B cell (primary cell): ENCODE measurements around the gene PARVA. TPM values are rescaled to one million over a fixed set of nuclear protein-coding genes. Genes with fewer than 3 reads are reported as not detected.

Experiments
- ATAC-seq: fragments of 200-7000 bp; cut with Tn5 transposase; one replicate; pipeline ENCODE4 v1.10.0; 2021; ENCODE audit warnings: low read depth, mild to moderate bottlenecking, moderate number of reproducible peaks, moderate library complexity
- CTCF ChIA-PET: fragments of 350-600 bp; sonication (Branson Sonifier 250); formaldehyde crosslinking; loops from one replicate; lab custom pipeline; 2021; ENCODE audit warnings: antibody characterized with exemption, inconsistent platforms; lab: Charles Lee
- POLR2A ChIA-PET: fragments of 350-600 bp; sonication (Branson Sonifier 250); formaldehyde crosslinking; loops from one replicate; lab custom pipeline; 2021; ENCODE audit warnings: antibody characterized with exemption; lab: Charles Lee
- DNase-seq: peaks from one replicate; pipeline ENCODE4 v3.0.0; 2013
- H2AFZ ChIP-seq: 2 replicates; pipeline ENCODE4 v1.6.1; 2012; ENCODE audit warnings: mild to moderate bottlenecking, low read depth, low read length; ENCODE audit not compliant: insufficient read depth, poor library complexity, severe bottlenecking
- H3K27ac ChIP-seq, 2 donors: 1 replicate in 1 of 2; 2 replicates in 1 of 2; pipeline ENCODE4 v1.5.1; 2012 to 2013; ENCODE audit warnings: low read length in 2 of 2, mild to moderate bottlenecking in 2 of 2, moderate library complexity in 1 of 2
- H3K27me3 ChIP-seq, 4 experiments: fragments of 200-600 bp in 1 of 4; sonication (generic) in 1 of 4; replicated peaks in 1 of 4; 1 replicate in 2 of 4; 2 replicates in 2 of 4; pipeline versions ENCODE4 v1.6.1 to v1.7.0; 2013 to 2016; ENCODE audit warnings: low read length in 3 of 4, mild to moderate bottlenecking in 2 of 4, mixed read lengths in 1 of 4, moderate library complexity in 1 of 4; ENCODE audit not compliant: insufficient read depth in 4 of 4, control insufficient read depth in 3 of 4; ENCODE audit errors: control extremely low read depth in 1 of 4
- H3K36me3 ChIP-seq, 2 experiments: replicated peaks in 1 of 2; 1 replicate in 1 of 2; 2 replicates in 1 of 2; pipeline versions ENCODE4 v1.6.1 to v1.7.1; 2013; ENCODE audit warnings: low read length in 1 of 2; ENCODE audit not compliant: insufficient read depth in 2 of 2, control insufficient read depth in 1 of 2; ENCODE audit errors: control extremely low read depth in 1 of 2, extremely low read depth in 1 of 2
- H3K4me1 ChIP-seq, 2 donors: fragments of 200-600 bp in 1 of 2; sonication (generic) in 1 of 2; 1 replicate in 1 of 2; 2 replicates in 1 of 2; pipeline versions ENCODE4 v1.5.1 to v1.6.1; 2013 to 2017; ENCODE audit warnings: low read length in 2 of 2; ENCODE audit not compliant: control insufficient read depth in 2 of 2, insufficient read depth in 2 of 2
- H3K4me2 ChIP-seq: replicated peaks from 2 replicates; pipeline ENCODE3; 2012; ENCODE audit warnings: mild to moderate bottlenecking, low read depth, low read length; ENCODE audit not compliant: poor library complexity, severe bottlenecking
- H3K4me3 ChIP-seq, 5 experiments: fragments of 200-600 bp in 1 of 5; sonication (generic) in 1 of 5; 1 replicate in 3 of 5; 2 replicates in 2 of 5; pipeline versions ENCODE4 v1.5.1 to v1.7.0; 2011 to 2016; ENCODE audit warnings: low read length in 4 of 5, mild to moderate bottlenecking in 4 of 5, low read depth in 2 of 5, control low read depth in 1 of 5, moderate library complexity in 1 of 5; ENCODE audit not compliant: insufficient read depth in 1 of 5; ENCODE audit errors: control extremely low read depth in 1 of 5, extremely low read depth in 1 of 5
- H3K79me2 ChIP-seq: fragments of 200-600 bp; sonication (generic); one replicate; pipeline ENCODE4 v1.6.0; 2016; ENCODE audit warnings: low read length; ENCODE audit not compliant: control insufficient read depth, insufficient read depth
- H3K9ac ChIP-seq: fragments of 200-600 bp; sonication (generic); 2 replicates; pipeline ENCODE4 v1.6.1; 2017; ENCODE audit warnings: mild to moderate bottlenecking, low read length, moderate library complexity
- H3K9me3 ChIP-seq, 3 donors: one replicate each; pipeline versions ENCODE4 v1.6.1 to v1.7.1; 2013; ENCODE audit warnings: low read length in 2 of 3; ENCODE audit not compliant: control insufficient read depth in 2 of 3, insufficient read depth in 1 of 3; ENCODE audit errors: control extremely low read depth in 1 of 3
- H4K20me1 ChIP-seq: 2 replicates; pipeline ENCODE4 v1.6.0; 2012; ENCODE audit warnings: mild to moderate bottlenecking, low read length; ENCODE audit not compliant: insufficient read depth, control insufficient read depth, poor library complexity, severe bottlenecking
- H3K27ac Mint-ChIP-seq: one replicate; pipeline ENCODE4 v1.8.0; 2021; ENCODE audit warnings: mixed read lengths
- H3K27me3 Mint-ChIP-seq: one replicate; pipeline ENCODE4 v1.8.0; 2021; ENCODE audit warnings: mixed read lengths
- H3K4me1 Mint-ChIP-seq: one replicate; pipeline ENCODE4 v1.8.0; 2021; ENCODE audit warnings: mixed read lengths
- H3K4me3 Mint-ChIP-seq: one replicate; pipeline ENCODE4 v1.8.0; 2021; ENCODE audit warnings: mixed read lengths
- H3K9me3 Mint-ChIP-seq: one replicate; pipeline ENCODE4 v1.8.0; 2022; ENCODE audit warnings: mixed read lengths; ENCODE audit not compliant: insufficient read depth
- EZH2 ChIP-seq: IDR thresholded peaks from 2 replicates; pipeline ENCODE4 v1.6.1; 2012; ENCODE audit warnings: borderline replicate concordance, low read depth, mild to moderate bottlenecking, moderate library complexity, low read length; ENCODE audit not compliant: insufficient read depth, poor library complexity, severe bottlenecking
- WGBS: methylation state at CpG from one replicate; pipeline ENCODE4 v1.1.5; 2013; ENCODE audit warnings: missing lambda C conversion rate; ENCODE audit not compliant: insufficient coverage; 5-methylcytosine and 5-hydroxymethylcytosine counted together
- intact Hi-C: fragments of 100-400 bp; cut with micrococcal nuclease; formaldehyde crosslinking; loops from one replicate; pipeline ENCODE4 v1.10.0; 2022
- polyA plus RNA-seq: library from polyadenylated mRNA; depleted of rRNA; stranded (reverse); fragments of >200 nt; gene quantifications from 2 replicates; pipeline ENCODE4 v1.2.3, GENCODE V29; 2012
- total RNA-seq, 2 donors: library from RNA; stranded (reverse); fragments of 120-200 nt in 1 of 2; gene quantifications; 1 replicate in 1 of 2; 2 replicates in 1 of 2; pipeline versions ENCODE4 v1.2.3 to v1.2.4, GENCODE V29; 2013 to 2022
- TF ChIP-seq, protein P1 (sequence below): fragments of 200-600 bp; IDR thresholded peaks from one replicate; pipeline ENCODE4 v1.8.0; 2022; ENCODE audit warnings: antibody characterized with exemption, mild to moderate bottlenecking

The PARVA gene
- total and polyA plus RNA-seq, 2 donors (not counting 1 experiment from before 2014, with no cell fraction given): not detected

DNA sequence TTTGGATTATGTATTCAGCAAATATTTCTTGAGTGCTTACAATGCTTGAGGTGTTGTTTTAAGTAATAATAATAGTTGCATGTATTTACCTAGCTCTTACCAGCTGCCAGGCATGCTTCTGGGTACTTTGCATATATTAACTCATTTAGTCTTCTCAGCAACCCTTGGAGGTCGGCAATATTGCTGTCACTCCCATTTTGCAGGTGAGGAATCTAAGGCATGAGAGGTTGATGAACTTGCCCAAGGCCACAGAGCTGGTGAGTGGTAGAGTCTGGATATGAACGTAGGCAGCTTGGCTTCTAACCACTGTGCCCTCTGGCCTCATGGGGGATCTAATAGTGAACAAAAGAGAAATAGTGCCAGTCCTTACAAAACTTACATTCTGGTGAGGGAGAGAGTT, 92.9 kb downstream of the PARVA start:
- WGBS: 100% methylated on average over 1 of the region's 2 CpGs
- H3K4me3 Mint-ChIP-seq: no peak overlapping the region
- Histone ChIP-seq H3K4me1 (no peaks in the 10 kb centered on the region), H3K9me3 (no peaks in the 10 kb centered on the region), H4K20me1 (no peaks in the 10 kb centered on the region), H3K79me2 (no peaks in the 10 kb centered on the region), H3K4me2 (no peak overlapping the region), H3K36me3 (no peaks in the 10 kb centered on the region), H3K27ac (no peak overlapping the region), H3K9ac (no peak overlapping the region), H3K4me3 (no peak overlapping the region), H2AFZ (no peak overlapping the region), H3K27me3 (no peaks in the 10 kb centered on the region)
- no peak overlapping the region for H3K27ac Mint-ChIP-seq
- no peaks in the 10 kb centered on the region for H3K4me1 Mint-ChIP-seq
- DNase-seq (no peak), ATAC-seq (no peak)
- ChIA-PET CTCF (no interaction called here), POLR2A (no interaction called here)
- no peaks in the 10 kb centered on the region for H3K9me3 Mint-ChIP-seq
- H3K27me3 Mint-ChIP-seq: peaks cover 12% of the 10 kb centered on the region
- no peak for TF ChIP-seq EZH2
- TF ChIP-seq, protein P1, sequence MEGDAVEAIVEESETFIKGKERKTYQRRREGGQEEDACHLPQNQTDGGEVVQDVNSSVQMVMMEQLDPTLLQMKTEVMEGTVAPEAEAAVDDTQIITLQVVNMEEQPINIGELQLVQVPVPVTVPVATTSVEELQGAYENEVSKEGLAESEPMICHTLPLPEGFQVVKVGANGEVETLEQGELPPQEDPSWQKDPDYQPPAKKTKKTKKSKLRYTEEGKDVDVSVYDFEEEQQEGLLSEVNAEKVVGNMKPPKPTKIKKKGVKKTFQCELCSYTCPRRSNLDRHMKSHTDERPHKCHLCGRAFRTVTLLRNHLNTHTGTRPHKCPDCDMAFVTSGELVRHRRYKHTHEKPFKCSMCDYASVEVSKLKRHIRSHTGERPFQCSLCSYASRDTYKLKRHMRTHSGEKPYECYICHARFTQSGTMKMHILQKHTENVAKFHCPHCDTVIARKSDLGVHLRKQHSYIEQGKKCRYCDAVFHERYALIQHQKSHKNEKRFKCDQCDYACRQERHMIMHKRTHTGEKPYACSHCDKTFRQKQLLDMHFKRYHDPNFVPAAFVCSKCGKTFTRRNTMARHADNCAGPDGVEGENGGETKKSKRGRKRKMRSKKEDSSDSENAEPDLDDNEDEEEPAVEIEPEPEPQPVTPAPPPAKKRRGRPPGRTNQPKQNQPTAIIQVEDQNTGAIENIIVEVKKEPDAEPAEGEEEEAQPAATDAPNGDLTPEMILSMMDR: no peak
- intact Hi-C loops: no loop called here

DNA sequence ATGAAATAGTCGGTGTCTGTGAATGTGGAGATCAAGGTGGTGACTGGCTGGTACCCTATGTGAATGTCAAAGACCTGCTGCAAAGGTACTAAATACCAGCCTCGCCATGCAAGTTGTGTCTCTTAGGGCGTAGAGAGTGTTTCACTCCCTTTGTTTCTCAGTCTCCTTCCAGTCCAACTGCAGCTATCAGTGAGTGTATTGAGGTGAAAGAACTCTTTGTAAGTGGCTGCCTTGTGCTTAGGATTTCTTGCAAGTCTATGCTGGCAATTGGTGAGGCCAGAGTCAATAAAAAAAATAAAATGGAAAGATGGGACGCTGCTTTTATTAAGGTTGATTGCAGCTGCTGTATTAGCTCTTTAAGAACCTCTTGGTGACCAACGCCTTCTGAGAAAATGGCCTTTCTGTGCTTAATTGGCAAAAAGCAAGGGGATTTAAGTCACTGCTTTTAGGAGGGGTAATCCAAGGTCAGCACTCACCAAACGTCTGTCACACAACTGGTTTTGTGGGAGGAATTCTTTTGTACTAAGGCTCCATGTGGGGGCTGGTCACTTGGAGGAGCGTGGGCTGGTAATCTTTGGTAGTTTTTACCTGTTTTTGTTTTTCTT, 95.1 kb downstream of the PARVA start:
- TF ChIP-seq, protein P1: no peak
- TF ChIP-seq EZH2: no peak
- 76% methylated on average over 5 of the region's 7 CpGs for WGBS
- Mint-ChIP-seq H3K4me1 (no peaks in the 10 kb centered on the region), H3K27me3 (peaks cover 15% of the 10 kb centered on the region), H3K4me3 (no peak overlapping the region), H3K27ac (no peak overlapping the region), H3K9me3 (no peaks in the 10 kb centered on the region)
- no peak overlapping the region for H3K9ac ChIP-seq
- H3K4me1 ChIP-seq: no peaks in the 10 kb centered on the region
- POLR2A ChIA-PET: no interaction called here
- ATAC-seq (no peak), DNase-seq (no peak)
- H3K27me3 ChIP-seq: no peaks in the 10 kb centered on the region
- no peaks in the 10 kb centered on the region for H3K36me3 ChIP-seq
- intact Hi-C loops: no loop called here
- H3K9me3 ChIP-seq: no peaks in the 10 kb centered on the region
- no peak overlapping the region for H3K4me2 ChIP-seq
- H3K79me2 ChIP-seq: no peaks in the 10 kb centered on the region
- H3K4me3 ChIP-seq: no peak overlapping the region
- H4K20me1 ChIP-seq: no peaks in the 10 kb centered on the region
- H3K27ac ChIP-seq: no peak overlapping the region
- no peak overlapping the region for H2AFZ ChIP-seq
- CTCF ChIA-PET: no interaction called here
